Measurements from ENCODE around the gene GPC3. TPM values are rescaled to one million over a fixed set of nuclear protein-coding genes. Genes with fewer than 3 reads are reported as not detected.
A peak's percentile ranks its signal among the peaks of the same experiment; 100 is the strongest.

Gene GPC3
- total RNA-seq, 1 donor from 2014 or later: 0.25 TPM

GRCh38 chrX:133928365-133928764 is 57.0 kb downstream of the GPC3 start:
- Mint-ChIP-seq H3K27ac (no peak overlapping the region), H3K4me3 (ENCODE audit: low read depth) (no peak overlapping the region), H3K27me3 (ENCODE audit: low read depth) (no peaks in the 10 kb centered on the region), H3K9me3 (no peaks in the 10 kb centered on the region), H3K4me1 (ENCODE audit: low read depth) (peaks cover 5% of the 10 kb centered on the region), H3K36me3 (ENCODE audit: low read depth) (no peaks in the 10 kb centered on the region)
- no peak for DNase-seq (ENCODE audit: low spot score)
- intact Hi-C loops (cut with micrococcal nuclease): no loop called here

DNA sequence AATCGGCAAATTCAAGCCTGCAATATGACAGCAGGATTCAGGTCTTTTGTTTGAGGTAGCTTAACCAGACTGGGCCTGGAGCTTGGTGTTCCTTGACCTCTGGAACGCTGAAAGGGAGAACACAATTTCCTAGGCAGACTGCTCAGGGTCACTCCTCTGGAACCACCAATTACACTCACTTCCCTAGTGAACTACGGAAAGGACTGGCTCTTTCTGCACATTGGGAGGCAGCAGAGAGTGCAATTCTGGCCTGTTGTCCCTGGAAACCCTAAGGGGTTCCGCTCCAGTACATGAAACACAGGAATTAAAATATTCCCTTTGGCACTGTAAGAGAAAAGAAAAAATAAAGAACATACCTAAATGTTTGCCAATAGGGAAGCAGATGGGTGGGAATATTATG is 58.6 kb downstream of the GPC3 start:
- no peaks in the 10 kb centered on the region for H3K9me3 Mint-ChIP-seq
- no peaks in the 10 kb centered on the region for H3K27me3 Mint-ChIP-seq (ENCODE audit: low read depth)
- DNase-seq (ENCODE audit: low spot score): no peak
- H3K36me3 Mint-ChIP-seq (ENCODE audit: low read depth): no peaks in the 10 kb centered on the region
- intact Hi-C loops (cut with micrococcal nuclease): no loop called here
- H3K4me3 Mint-ChIP-seq (ENCODE audit: low read depth): no peak overlapping the region
- H3K4me1 Mint-ChIP-seq (ENCODE audit: low read depth): peaks cover 17% of the 10 kb centered on the region
- no peak overlapping the region for H3K27ac Mint-ChIP-seq

DNA sequence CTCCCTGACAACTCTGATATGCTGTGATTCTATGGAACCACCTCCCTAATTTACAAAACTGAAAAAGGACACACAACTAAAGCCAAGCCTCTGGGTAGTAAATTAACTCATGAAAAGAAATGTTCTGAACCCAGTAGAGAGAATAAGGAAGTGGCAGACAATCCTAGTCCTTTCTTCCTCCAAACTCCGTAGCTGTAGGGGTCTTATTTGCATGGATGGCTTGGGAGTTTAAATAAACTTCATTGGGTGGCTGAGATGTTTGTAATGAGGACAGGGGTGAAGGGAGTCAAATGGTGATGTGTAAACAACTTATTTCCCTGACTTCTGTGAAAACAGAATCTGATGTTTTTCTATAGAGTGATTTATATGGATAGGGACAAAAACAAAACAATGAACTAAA is 59.3 kb downstream of the GPC3 start:
- H3K9me3 Mint-ChIP-seq: no peaks in the 10 kb centered on the region
- H3K4me3 Mint-ChIP-seq (ENCODE audit: low read depth): no peak overlapping the region
- H3K27me3 Mint-ChIP-seq (ENCODE audit: low read depth): no peaks in the 10 kb centered on the region
- no peak overlapping the region for H3K27ac Mint-ChIP-seq
- DNase-seq (ENCODE audit: low spot score): no peak
- H3K4me1 Mint-ChIP-seq (ENCODE audit: low read depth): peaks cover 20% of the 10 kb centered on the region
- intact Hi-C loops (cut with micrococcal nuclease): no loop called here
- H3K36me3 Mint-ChIP-seq (ENCODE audit: low read depth): no peaks in the 10 kb centered on the region

- DNase-seq (ENCODE audit: low spot score): no peak
- Mint-ChIP-seq H3K27me3 (ENCODE audit: low read depth) (no peaks in the 10 kb centered on the region), H3K36me3 (ENCODE audit: low read depth) (no peaks in the 10 kb centered on the region), H3K9me3 (no peaks in the 10 kb centered on the region), H3K4me3 (ENCODE audit: low read depth) (no peak overlapping the region), H3K4me1 (ENCODE audit: low read depth) (peaks cover 20% of the 10 kb centered on the region), H3K27ac (no peak overlapping the region)
- intact Hi-C loops (cut with micrococcal nuclease): no loop called here
Observed at GRCh38 chrX:133924548-133924947, 60.8 kb downstream of the GPC3 start.

- H3K9me3 Mint-ChIP-seq: no peaks in the 10 kb centered on the region
- peaks cover 22% of the 10 kb centered on the region for H3K4me1 Mint-ChIP-seq (ENCODE audit: low read depth)
- H3K36me3 Mint-ChIP-seq (ENCODE audit: low read depth): no peaks in the 10 kb centered on the region
- intact Hi-C loops (cut with micrococcal nuclease): loop anchor here (2.0 kb wide), 1 partner anchor 131 kb away; no protein-coding TSS in a partner anchor
- no peaks in the 10 kb centered on the region for H3K27me3 Mint-ChIP-seq (ENCODE audit: low read depth)
- no peak overlapping the region for H3K4me3 Mint-ChIP-seq (ENCODE audit: low read depth)
- no peak overlapping the region for H3K27ac Mint-ChIP-seq
- no peak for DNase-seq (ENCODE audit: low spot score)
Observed at GRCh38 chrX:133923548-133923947, 61.8 kb downstream of the GPC3 start.

GRCh38 chrX:133923113-133923512 is 62.3 kb downstream of the GPC3 start:
- Mint-ChIP-seq H3K9me3 (no peaks in the 10 kb centered on the region), H3K4me3 (ENCODE audit: low read depth) (peak overlapping the region; percentile 55), H3K4me1 (ENCODE audit: low read depth) (peaks cover 25% of the 10 kb centered on the region), H3K27ac (peak overlapping the region; percentile 63), H3K36me3 (ENCODE audit: low read depth) (no peaks in the 10 kb centered on the region), H3K27me3 (ENCODE audit: low read depth) (no peaks in the 10 kb centered on the region)
- DNase-seq (ENCODE audit: low spot score): no peak
- intact Hi-C loops (cut with micrococcal nuclease): loop anchor here (2.0 kb wide), 1 partner anchor 130 kb away; no protein-coding TSS in a partner anchor

DNA sequence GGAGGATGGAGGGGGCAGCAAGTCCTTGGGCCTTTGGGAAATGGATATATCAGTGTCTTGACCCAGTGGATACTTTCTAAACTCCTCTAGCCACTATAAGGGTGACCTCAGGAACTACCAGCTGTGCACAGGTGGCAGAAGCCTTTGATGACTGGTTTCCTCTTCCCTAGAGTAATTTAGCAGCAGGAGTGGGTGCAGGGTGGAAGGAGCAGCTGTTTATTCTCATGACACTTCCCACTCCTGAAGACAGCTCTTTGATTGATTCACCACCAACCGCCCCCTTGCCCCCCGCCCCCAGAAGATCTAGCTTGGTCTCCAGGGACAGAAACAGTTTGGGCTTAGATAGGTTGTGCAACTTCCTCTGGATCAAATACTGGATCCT is 63.0 kb downstream of the GPC3 start:
- Mint-ChIP-seq H3K4me1 (ENCODE audit: low read depth) (peaks cover 25% of the 10 kb centered on the region), H3K9me3 (no peaks in the 10 kb centered on the region), H3K36me3 (ENCODE audit: low read depth) (no peaks in the 10 kb centered on the region), H3K4me3 (ENCODE audit: low read depth) (no peak overlapping the region), H3K27me3 (ENCODE audit: low read depth) (no peaks in the 10 kb centered on the region), H3K27ac (no peak overlapping the region)
- DNase-seq (ENCODE audit: low spot score): no peak
- intact Hi-C loops (cut with micrococcal nuclease): loop anchor here (2.0 kb wide), 1 partner anchor 130 kb away; no protein-coding TSS in a partner anchor

- H3K36me3 Mint-ChIP-seq (ENCODE audit: low read depth): no peaks in the 10 kb centered on the region
- intact Hi-C loops (cut with micrococcal nuclease): loop anchor here (2.0 kb wide), 1 partner anchor 129 kb away; no protein-coding TSS in a partner anchor
- DNase-seq (ENCODE audit: low spot score): peak; percentile 9
- H3K27ac Mint-ChIP-seq: no peak overlapping the region
- H3K9me3 Mint-ChIP-seq: no peaks in the 10 kb centered on the region
- no peaks in the 10 kb centered on the region for H3K27me3 Mint-ChIP-seq (ENCODE audit: low read depth)
- H3K4me1 Mint-ChIP-seq (ENCODE audit: low read depth): peaks cover 25% of the 10 kb centered on the region
- no peak overlapping the region for H3K4me3 Mint-ChIP-seq (ENCODE audit: low read depth)
Observed at GRCh38 chrX:133921764-133922389, 63.5 kb downstream of the GPC3 start.

GRCh38 chrX:133921086-133921485 is 64.3 kb downstream of the GPC3 start:
- intact Hi-C loops (cut with micrococcal nuclease): no loop called here
- no peak for DNase-seq (ENCODE audit: low spot score)
- Mint-ChIP-seq H3K36me3 (ENCODE audit: low read depth) (no peaks in the 10 kb centered on the region), H3K27me3 (ENCODE audit: low read depth) (no peaks in the 10 kb centered on the region), H3K9me3 (no peaks in the 10 kb centered on the region), H3K27ac (no peak overlapping the region), H3K4me1 (ENCODE audit: low read depth) (peaks cover 25% of the 10 kb centered on the region), H3K4me3 (ENCODE audit: low read depth) (no peak overlapping the region)

DNA sequence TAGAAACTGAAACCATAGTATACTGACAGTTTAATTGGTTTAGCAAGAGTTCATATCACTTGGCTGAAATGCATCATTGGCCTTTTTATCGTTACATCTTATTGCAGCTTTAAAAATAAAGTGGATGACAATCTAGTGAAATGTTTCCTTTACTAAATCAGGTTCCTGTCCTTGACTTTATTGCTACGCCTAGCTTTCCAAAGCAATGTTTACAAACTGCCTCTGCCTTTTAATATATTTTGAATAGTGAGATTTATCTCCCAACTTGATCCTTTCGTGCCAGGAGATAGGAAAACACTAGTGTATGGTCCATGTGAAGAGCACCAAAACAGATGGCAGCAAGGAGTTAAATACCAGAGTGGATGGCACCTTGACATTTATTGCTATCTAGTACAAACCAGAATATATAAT is 67.0 kb downstream of the GPC3 start:
- intact Hi-C loops (cut with micrococcal nuclease): loop anchor here (5.0 kb wide), 1 partner anchor 94 kb away; no protein-coding TSS in a partner anchor
- H3K4me1 Mint-ChIP-seq (ENCODE audit: low read depth): peaks cover 19% of the 10 kb centered on the region
- DNase-seq (ENCODE audit: low spot score): no peak
- no peaks in the 10 kb centered on the region for H3K27me3 Mint-ChIP-seq (ENCODE audit: low read depth)
- no peaks in the 10 kb centered on the region for H3K9me3 Mint-ChIP-seq
- no peaks in the 10 kb centered on the region for H3K36me3 Mint-ChIP-seq (ENCODE audit: low read depth)
- H3K27ac Mint-ChIP-seq: no peak overlapping the region
- no peak overlapping the region for H3K4me3 Mint-ChIP-seq (ENCODE audit: low read depth)

- peaks cover 7% of the 10 kb centered on the region for H3K4me1 Mint-ChIP-seq (ENCODE audit: low read depth)
- H3K27ac Mint-ChIP-seq: no peak overlapping the region
- no peaks in the 10 kb centered on the region for H3K27me3 Mint-ChIP-seq (ENCODE audit: low read depth)
- H3K4me3 Mint-ChIP-seq (ENCODE audit: low read depth): no peak overlapping the region
- intact Hi-C loops (cut with micrococcal nuclease): loop anchor here (5.0 kb wide), 1 partner anchor 95 kb away; no protein-coding TSS in a partner anchor
- no peaks in the 10 kb centered on the region for H3K36me3 Mint-ChIP-seq (ENCODE audit: low read depth)
- no peaks in the 10 kb centered on the region for H3K9me3 Mint-ChIP-seq
- no peak for DNase-seq (ENCODE audit: low spot score)
Observed at GRCh38 chrX:133916984-133917722, 68.2 kb downstream of the GPC3 start.

DNA sequence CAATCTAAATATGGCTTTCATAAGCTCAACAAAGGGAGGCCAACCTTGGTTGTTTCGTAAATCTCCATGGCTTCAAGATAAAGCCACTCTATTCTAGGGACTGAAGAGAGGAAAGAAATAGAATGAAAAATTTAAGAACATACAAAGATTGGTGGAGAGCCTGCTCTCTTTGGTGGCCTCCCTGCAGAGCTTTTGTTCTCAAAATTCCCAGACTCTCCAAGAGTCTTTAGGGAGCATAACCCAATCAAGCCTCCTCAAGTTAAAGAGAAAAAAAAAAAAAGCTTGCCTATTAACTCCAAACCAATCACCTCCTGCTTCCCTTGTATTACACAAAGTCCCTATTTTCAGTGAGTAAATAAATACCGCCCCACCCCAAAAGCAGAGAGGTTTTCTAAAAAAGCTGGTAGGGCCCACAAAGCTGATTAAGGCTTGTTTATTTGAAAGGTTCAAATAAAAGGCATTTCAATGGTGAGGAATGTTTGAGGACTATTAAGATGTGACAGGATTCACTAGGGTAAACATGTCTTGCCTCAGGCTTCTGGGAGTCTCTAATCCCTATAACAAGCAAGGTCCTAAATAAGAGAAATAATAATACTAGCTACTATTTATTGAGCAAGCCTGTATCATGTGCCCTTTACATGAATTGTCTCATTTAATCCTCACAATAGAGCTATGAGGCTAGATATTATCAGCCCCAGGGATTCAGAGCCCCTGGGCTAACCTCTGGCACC is 71.6 kb downstream of the GPC3 start:
- no peaks in the 10 kb centered on the region for H3K9me3 Mint-ChIP-seq
- H3K4me1 Mint-ChIP-seq (ENCODE audit: low read depth): peaks cover 5% of the 10 kb centered on the region
- H3K36me3 Mint-ChIP-seq (ENCODE audit: low read depth): no peaks in the 10 kb centered on the region
- no peak overlapping the region for H3K27ac Mint-ChIP-seq
- DNase-seq (ENCODE audit: low spot score): no peak
- intact Hi-C loops (cut with micrococcal nuclease): no loop called here
- H3K27me3 Mint-ChIP-seq (ENCODE audit: low read depth): no peaks in the 10 kb centered on the region
- no peak overlapping the region for H3K4me3 Mint-ChIP-seq (ENCODE audit: low read depth)

GRCh38 chrX:133913009-133913408 is 72.4 kb downstream of the GPC3 start:
- Mint-ChIP-seq H3K27ac (no peak overlapping the region), H3K27me3 (ENCODE audit: low read depth) (no peaks in the 10 kb centered on the region), H3K9me3 (no peaks in the 10 kb centered on the region), H3K36me3 (ENCODE audit: low read depth) (no peaks in the 10 kb centered on the region), H3K4me1 (ENCODE audit: low read depth) (no peaks in the 10 kb centered on the region), H3K4me3 (ENCODE audit: low read depth) (no peak overlapping the region)
- intact Hi-C loops (cut with micrococcal nuclease): no loop called here
- no peak for DNase-seq (ENCODE audit: low spot score)

All from activated T-helper 2 cell treated with anti-CD3 and anti-CD28 coated beads, Interferon-gamma antibody, Interleukin-2, Interleukin-4, amounts not matched to agents 10 μg/mL and 5 μg/mL and 100 μg/mL, durations not matched to agents 14 hours and 24 hours and 36 hours (primary cell).